Vagina (tissue), 2 donors: ENCODE data around the gene FNDC5. TPM values are rescaled to one million over a fixed set of nuclear protein-coding genes. Genes with fewer than 3 reads are reported as not detected.

ENCODE experiments used
- DNase-seq, 2 donors: peaks; one replicate each; pipeline ENCODE4 v3.0.0-alpha.2; 2017; ENCODE audit errors: extremely low spot score in 2 of 2
- H3K27ac ChIP-seq: fragments of 200-600 bp; sonication (generic); one replicate; pipeline ENCODE4 v1.5.1; 2019
- H3K27me3 ChIP-seq: fragments of 200-600 bp; sonication (generic); one replicate; pipeline ENCODE4 v1.5.1; 2019
- H3K36me3 ChIP-seq, 2 donors: fragments of 200-600 bp; sonication (generic); one replicate each; pipeline ENCODE4 v1.5.1; 2017 to 2019
- H3K4me1 ChIP-seq: fragments of 200-600 bp; sonication (generic); one replicate; pipeline ENCODE4 v1.5.1; 2019
- H3K4me3 ChIP-seq, 2 donors: fragments of 200-600 bp; sonication (generic); 1 replicate in 1 of 2; 2 replicates in 1 of 2; pipeline ENCODE4 v1.5.1; 2016 to 2019
- H3K9me3 ChIP-seq: fragments of 200-600 bp; sonication (generic); one replicate; pipeline ENCODE4 v1.5.1; 2019
- CTCF ChIP-seq, 3 experiments: fragments of 450-650 bp in 2 of 3; fragments of 200-600 bp in 1 of 3; sonication (generic) in 1 of 3; IDR thresholded peaks; one replicate each; pipeline ENCODE4 v1.5.1; 2017 to 2019; ENCODE audit warnings: antibody characterized with exemption in 3 of 3, mild to moderate bottlenecking in 2 of 3, moderate library complexity in 2 of 3
- POLR2A ChIP-seq, 2 donors: fragments of 450-650 bp; IDR thresholded peaks; one replicate each; pipeline ENCODE4 v1.6.1; 2017; ENCODE audit warnings: antibody characterized with exemption in 2 of 2, mild to moderate bottlenecking in 2 of 2, moderate library complexity in 2 of 2
- POLR2AphosphoS5 ChIP-seq, 2 donors: sonication (generic); formaldehyde crosslinking; IDR thresholded peaks; one replicate each; pipeline ENCODE4 v1.9.0; 2017; ENCODE audit warnings: antibody characterized with exemption in 2 of 2, mild to moderate bottlenecking in 2 of 2, low read depth in 1 of 2; ENCODE audit not compliant: insufficient read depth in 1 of 2
- intact Hi-C: fragments of 100-400 bp; cut with DNase I; formaldehyde crosslinking; loops from one replicate; pipeline ENCODE4 v1.15.1; 2023
- total RNA-seq: library from RNA; depleted of rRNA; stranded (reverse); fragments of >200 nt; gene quantifications from one replicate; pipeline ENCODE4 v1.2.3, GENCODE V29; 2016

FNDC5 gene
- total RNA-seq, 1 donor from 2014 or later = 4.7 TPM

- H3K9me3 ChIP-seq = no peaks in the 10 kb centered on the region
- DNase-seq = no peak
- no peak overlapping the region for H3K27ac ChIP-seq
- intact Hi-C loops = loop anchor here (10.0 kb wide), 1 partner anchor 163 kb away; no protein-coding TSS in a partner anchor
- H3K36me3 ChIP-seq = no peaks in the 10 kb centered on the region
- H3K4me3 ChIP-seq = no peak overlapping the region
- peaks cover 5% of the 10 kb centered on the region for H3K4me1 ChIP-seq
- no peaks in the 10 kb centered on the region for H3K27me3 ChIP-seq
- TF ChIP-seq POLR2AphosphoS5 (IDR thresholded peaks at IDR 0.05; ENCODE audit: insufficient read depth in 1 of 2, low read depth in 1 of 2) (no peak), CTCF (IDR thresholded peaks at IDR 0.05) (no peak), POLR2A (IDR thresholded peaks at IDR 0.05) (no peak)
Observed at GRCh38 chr1:32878183-32878582, 7.5 kb upstream of the FNDC5 start.

- TF ChIP-seq POLR2A (IDR thresholded peaks at IDR 0.05) = no peak
- no peak for TF ChIP-seq CTCF (IDR thresholded peaks at IDR 0.05)
- no peak for TF ChIP-seq POLR2AphosphoS5 (IDR thresholded peaks at IDR 0.05; ENCODE audit: insufficient read depth in 1 of 2, low read depth in 1 of 2)
Observed at GRCh38 chr1:32877211-32878110, 6.7 kb upstream of the FNDC5 start.

GRCh38 chr1:32876341-32877210, 5.9 kb upstream of the FNDC5 start:
- DNase-seq = no peak
- H3K9me3 ChIP-seq = no peaks in the 10 kb centered on the region
- TF ChIP-seq POLR2AphosphoS5 (IDR thresholded peaks at IDR 0.05; ENCODE audit: insufficient read depth in 1 of 2, low read depth in 1 of 2) = no peak
- TF ChIP-seq CTCF (IDR thresholded peaks at IDR 0.05) = peak in 2 of 3 experiments; percentile 48 to 50
- H3K27ac ChIP-seq = no peak overlapping the region
- intact Hi-C loops = loop anchor here (10.0 kb wide), 1 partner anchor 162 kb away; no protein-coding TSS in a partner anchor
- H3K4me3 ChIP-seq = no peak overlapping the region
- no peaks in the 10 kb centered on the region for H3K36me3 ChIP-seq
- peaks cover 17% of the 10 kb centered on the region for H3K4me1 ChIP-seq
- no peaks in the 10 kb centered on the region for H3K27me3 ChIP-seq

More at GRCh38 chr1:32877211-32878110, 6.7 kb upstream of the FNDC5 start:
- Histone ChIP-seq H3K36me3 (no peaks in the 10 kb centered on the region), H3K9me3 (no peaks in the 10 kb centered on the region), H3K27ac (no peak overlapping the region), H3K4me3 (no peak overlapping the region), H3K27me3 (no peaks in the 10 kb centered on the region), H3K4me1 (peaks cover 9% of the 10 kb centered on the region)
- DNase-seq = no peak
- intact Hi-C loops = loop anchor here (10.0 kb wide), 1 partner anchor 163 kb away; no protein-coding TSS in a partner anchor

- Histone ChIP-seq H3K27ac (no peak overlapping the region), H3K27me3 (no peaks in the 10 kb centered on the region), H3K36me3 (no peaks in the 10 kb centered on the region), H3K9me3 (no peaks in the 10 kb centered on the region), H3K4me1 (peaks cover 28% of the 10 kb centered on the region), H3K4me3 (no peak overlapping the region)
- no peak for DNase-seq
- intact Hi-C loops = loop anchor here (10.0 kb wide), 1 partner anchor 160 kb away; no protein-coding TSS in a partner anchor
- TF ChIP-seq POLR2AphosphoS5 (IDR thresholded peaks at IDR 0.05; ENCODE audit: insufficient read depth in 1 of 2, low read depth in 1 of 2) (no peak), POLR2A (IDR thresholded peaks at IDR 0.05) (no peak), CTCF (IDR thresholded peaks at IDR 0.05) (no peak)
Observed at GRCh38 chr1:32874860-32875752, 4.4 kb upstream of the FNDC5 start.
